ENCODE results near the gene MT1X.

Gene MT1X

GRCh38 chr16:56681939-56682702 lies at the start of gene MT1X:
MT1X (plus strand) TSS chr16:56682470; CDS start chr16:56682541, 71 bp downstream.
- intact Hi-C loops (cut with DNase I), result loop anchor here (2.0 kb wide), 1 partner anchor 73 kb away; the partner anchor contains the start of gene MT2A
- DNase-seq, result peak; percentile 68 to 98 (median 86)

GRCh38 chr16:56632848-56633365 lies 49.4 kb upstream of the MT1X start:
- no peak for DNase-seq

GRCh38 chr16:56633535-56633934 lies 48.7 kb upstream of the MT1X start:
- intact Hi-C loops (cut with DNase I), result no loop called here

More at GRCh38 chr16:56632848-56633365, 49.4 kb upstream of the MT1X start:
- intact Hi-C loops (cut with DNase I), result no loop called here

GRCh38 chr16:56634715-56635440 lies 47.4 kb upstream of the MT1X start:
- intact Hi-C loops (cut with DNase I), result no loop called here
- no peak for DNase-seq

More at GRCh38 chr16:56633535-56633934, 48.7 kb upstream of the MT1X start:
- no peak for DNase-seq

GRCh38 chr16:56635441-56635967 lies 46.8 kb upstream of the MT1X start:
- intact Hi-C loops (cut with DNase I), result no loop called here

GRCh38 chr16:56636616-56637413 lies 45.5 kb upstream of the MT1X start:
- no peak for DNase-seq
- intact Hi-C loops (cut with DNase I), result no loop called here

More at GRCh38 chr16:56635441-56635967, 46.8 kb upstream of the MT1X start:
- DNase-seq, result no peak

- intact Hi-C loops (cut with DNase I), result no loop called here
These were observed 44.2 kb upstream of the MT1X start, which contains the start of gene MT1A for GRCh38 chr16:56637814-56638750. MT1A (plus strand) TSS chr16:56638666; CDS start chr16:56638739, 73 bp downstream.

GRCh38 chr16:56639045-56639444 lies 43.2 kb upstream of the MT1X start:
- DNase-seq, result no peak
- intact Hi-C loops (cut with DNase I), result no loop called here

More at GRCh38 chr16:56637814-56638750, 44.2 kb upstream of the MT1X start, which contains the start of gene MT1A:
- peak in 2 of 10 donors; percentile 31 to 89 for DNase-seq

- no peak for DNase-seq
- intact Hi-C loops (cut with DNase I), result no loop called here
These were observed 42.2 kb upstream of the MT1X start for GRCh38 chr16:56640076-56640475.

GRCh38 chr16:56641166-56641565 lies 41.1 kb upstream of the MT1X start:
- intact Hi-C loops (cut with DNase I), result no loop called here
- no peak for DNase-seq

- intact Hi-C loops (cut with DNase I), result no loop called here
- DNase-seq, result no peak
These were observed 39.0 kb upstream of the MT1X start for GRCh38 chr16:56643080-56643778.

GRCh38 chr16:56643833-56644232 lies 38.4 kb upstream of the MT1X start:
- DNase-seq, result no peak
- intact Hi-C loops (cut with DNase I), result no loop called here

- no peak for DNase-seq
- intact Hi-C loops (cut with DNase I), result no loop called here
These were observed 37.0 kb upstream of the MT1X start for GRCh38 chr16:56645311-56645710.

GRCh38 chr16:56645838-56646237 lies 36.4 kb upstream of the MT1X start:
- intact Hi-C loops (cut with DNase I), result no loop called here
- no peak for DNase-seq

- no peak for DNase-seq
- intact Hi-C loops (cut with DNase I), result no loop called here
These were observed 34.4 kb upstream of the MT1X start for GRCh38 chr16:56647641-56648431.

- intact Hi-C loops (cut with DNase I), result no loop called here
These were observed 33.0 kb upstream of the MT1X start for GRCh38 chr16:56649271-56649670.

GRCh38 chr16:56649820-56650219 lies 32.5 kb upstream of the MT1X start:
- no peak for DNase-seq

More at GRCh38 chr16:56649271-56649670, 33.0 kb upstream of the MT1X start:
- DNase-seq, result no peak

GRCh38 chr16:56651586-56651985 lies 30.7 kb upstream of the MT1X start, which contains the start of gene MT1B:
MT1B (plus strand) TSS chr16:56651886; CDS start chr16:56651954, 68 bp downstream.
- intact Hi-C loops (cut with DNase I), result no loop called here

More at GRCh38 chr16:56649820-56650219, 32.5 kb upstream of the MT1X start:
- intact Hi-C loops (cut with DNase I), result no loop called here

More at GRCh38 chr16:56651586-56651985, 30.7 kb upstream of the MT1X start, which contains the start of gene MT1B:
- no peak for DNase-seq
